A549 (cell line): ENCODE results near the gene AMZ2. TPM values are rescaled to one million over a fixed set of nuclear protein-coding genes. Genes with fewer than 3 reads are reported as not detected.
"Not testable (repeated sequence)": the region's sequence is repeated elsewhere in the genome, so short reads cannot be mapped to it uniquely, and the experiment has no call there.

Experiments
- ATAC-seq, 2 experiments: fragments of 200-7000 bp in 1 of 2; fragments of >200 bp in 1 of 2; cut with Nextera tagmentation in 1 of 2; cut with Tn5 transposase in 1 of 2; 3 replicates each; pipeline versions ENCODE4 v1.8.0 to v1.9.1; 2018 to 2020; ENCODE audit warnings: mild to moderate bottlenecking in 1 of 2, moderate library complexity in 1 of 2
- CTCF ChIA-PET: fragments of 300-600 bp; sonication (Branson Sonifier 250); formaldehyde crosslinking; extraction: SDS; loops from one replicate; lab custom pipeline; 2021; ENCODE audit warnings: antibody characterized with exemption, inconsistent platforms; lab: Yijun Ruan, JAX
- POLR2A ChIA-PET: fragments of 350-600 bp; formaldehyde crosslinking; extraction: SDS; loops from one replicate; lab custom pipeline; 2021; ENCODE audit warnings: antibody characterized with exemption, inconsistent platforms; lab: Yijun Ruan, JAX
- DNase-seq, 2 experiments: peaks; one replicate each; pipeline versions ENCODE4 v3.0.0 to v3.0.0-alpha.2; 2011 to 2016; ENCODE audit warnings: low read depth in 1 of 2, low spot score in 1 of 2
- FAIRE-seq: peaks from 2 replicates; lab custom pipeline; 2011; peaks lifted over from hg19 to GRCh38; lab: Jason Lieb, UNC
- H3K27ac ChIP-seq, 2 experiments: fragments of >200 bp; sonication (Bioruptor Twin); formaldehyde crosslinking; 3 replicates each; pipeline ENCODE4 v1.5.1; 2016 to 2017
- H3K4me1 ChIP-seq: fragments of >200 bp; sonication (Bioruptor Twin); formaldehyde crosslinking; 3 replicates; pipeline ENCODE4 v1.6.1; 2016
- H3K4me2 ChIP-seq: fragments of >200 bp; sonication (Bioruptor Twin); formaldehyde crosslinking; 3 replicates; pipeline ENCODE4 v1.6.1; 2016
- H3K4me3 ChIP-seq: fragments of >200 bp; sonication (Bioruptor Twin); formaldehyde crosslinking; 3 replicates; pipeline ENCODE4 v1.5.1; 2016
- H3K9me3 ChIP-seq: fragments of >200 bp; sonication (Bioruptor Twin); formaldehyde crosslinking; 3 replicates; pipeline ENCODE4 v1.6.1; 2016
- CEBPB ChIP-seq, 2 experiments: fragments of >200 bp in 1 of 2; sonication (Bioruptor Twin) in 1 of 2; formaldehyde crosslinking in 1 of 2; IDR thresholded peaks; 2 replicates each; pipeline ENCODE4 v1.6.1; 2012 to 2016
- EHF ChIP-seq: fragments of 250-450 bp; sonication (Bioruptor Pico); IDR thresholded peaks from 2 replicates; pipeline ENCODE4 v1.5.0; 2020; ENCODE audit warnings: mild to moderate bottlenecking
- FOSB ChIP-seq: fragments of 250-450 bp; sonication (Bioruptor Pico); IDR thresholded peaks from 2 replicates; pipeline ENCODE4 v1.5.0; 2020; ENCODE audit warnings: mild to moderate bottlenecking, moderate library complexity
- FOXS1 ChIP-seq: fragments of 250-450 bp; sonication (Bioruptor Pico); IDR thresholded peaks from 2 replicates; pipeline ENCODE4 v1.5.0; 2020; ENCODE audit warnings: mild to moderate bottlenecking, moderate library complexity
- HEYL ChIP-seq: fragments of 250-450 bp; sonication (Bioruptor Pico); IDR thresholded peaks from 2 replicates; pipeline ENCODE4 v1.8.0; 2021; ENCODE audit warnings: mild to moderate bottlenecking, moderate library complexity
- HOXA7 ChIP-seq: fragments of 250-450 bp; sonication (Bioruptor Pico); IDR thresholded peaks from 2 replicates; pipeline ENCODE4 v1.5.0; 2020; ENCODE audit warnings: mild to moderate bottlenecking, moderate library complexity
- HOXB13 ChIP-seq: fragments of 250-450 bp; sonication (Bioruptor Pico); IDR thresholded peaks from 2 replicates; pipeline ENCODE4 v1.5.0; 2020; ENCODE audit warnings: low read depth, mild to moderate bottlenecking, moderate library complexity
- HOXB5 ChIP-seq: fragments of 250-450 bp; sonication (Bioruptor Pico); IDR thresholded peaks from 2 replicates; pipeline ENCODE4 v1.5.0; 2020; ENCODE audit warnings: mild to moderate bottlenecking, moderate library complexity
- JUNB ChIP-seq: fragments of >200 bp; sonication (Bioruptor Twin); formaldehyde crosslinking; IDR thresholded peaks from 2 replicates; pipeline ENCODE4 v1.6.1; 2016
- KDM5A ChIP-seq: fragments of 200-600 bp; sonication (generic); IDR thresholded peaks from 2 replicates; pipeline ENCODE4 v1.6.1; 2016; ENCODE audit warnings: antibody characterized with exemption, mild to moderate bottlenecking
- NR3C1 ChIP-seq: fragments of >200 bp; sonication (Bioruptor Twin); formaldehyde crosslinking; IDR thresholded peaks from 3 replicates; pipeline ENCODE4 v1.6.1; 2017
- RCOR1 ChIP-seq: fragments of 150-350 bp; IDR thresholded peaks from 2 replicates; pipeline ENCODE4 v1.6.1; 2014; ENCODE audit warnings: antibody characterized with exemption, low read length, low read depth
- SMC3 ChIP-seq: fragments of >200 bp; sonication (Bioruptor Twin); formaldehyde crosslinking; IDR thresholded peaks from 3 replicates; pipeline ENCODE4 v1.6.1; 2018; ENCODE audit warnings: inconsistent platforms
- TP53 ChIP-seq: fragments of 250-450 bp; sonication (Bioruptor Pico); IDR thresholded peaks from 2 replicates; pipeline ENCODE4 v1.5.0; 2021; ENCODE audit warnings: mild to moderate bottlenecking, moderate library complexity
- ZFP36 ChIP-seq: fragments of 450-650 bp; IDR thresholded peaks from 2 replicates; pipeline ENCODE4 v1.6.1; 2014; ENCODE audit warnings: borderline replicate concordance; ENCODE audit not compliant: partially characterized antibody
- ZNF302 ChIP-seq: fragments of 250-450 bp; sonication (Bioruptor Pico); IDR thresholded peaks from 2 replicates; pipeline ENCODE4 v1.9.0; 2021; ENCODE audit warnings: inconsistent platforms, mild to moderate bottlenecking, moderate library complexity
- WGBS: methylation state at CpG from one replicate; pipeline ENCODE4 v1.1.6; 2017; ENCODE audit errors: missing lambda C conversion rate; 5-methylcytosine and 5-hydroxymethylcytosine counted together
- polyA plus RNA-seq, 4 experiments: library from polyadenylated mRNA; depleted of rRNA in 3 of 4; stranded (reverse); fragments of >200 nt; fragmentation: RNase III in 1 of 4; extraction: RNeasy Plus Mini Kit Qiagen cat#74134 plus additional on column Dnase treatment in 1 of 4; gene quantifications; 2 replicates in 3 of 4; 3 replicates in 1 of 4; pipeline ENCODE4 v1.2.3, GENCODE V29; 2011 to 2017
- TF ChIP-seq, protein P1 (sequence below): fragments of 250-450 bp; sonication (Bioruptor Pico); IDR thresholded peaks from 2 replicates; pipeline ENCODE4 v1.5.0; 2021; ENCODE audit warnings: mild to moderate bottlenecking, moderate library complexity, borderline replicate concordance
- TF ChIP-seq, protein P2 (sequence below): fragments of >200 bp; sonication (Bioruptor Twin); formaldehyde crosslinking; IDR thresholded peaks from 3 replicates; pipeline ENCODE4 v1.6.1; 2016

The AMZ2 gene
- polyA plus RNA-seq, 2 of the 4 experiments (the other 2 are of a cell fraction) = 105 to 201 TPM

DNA sequence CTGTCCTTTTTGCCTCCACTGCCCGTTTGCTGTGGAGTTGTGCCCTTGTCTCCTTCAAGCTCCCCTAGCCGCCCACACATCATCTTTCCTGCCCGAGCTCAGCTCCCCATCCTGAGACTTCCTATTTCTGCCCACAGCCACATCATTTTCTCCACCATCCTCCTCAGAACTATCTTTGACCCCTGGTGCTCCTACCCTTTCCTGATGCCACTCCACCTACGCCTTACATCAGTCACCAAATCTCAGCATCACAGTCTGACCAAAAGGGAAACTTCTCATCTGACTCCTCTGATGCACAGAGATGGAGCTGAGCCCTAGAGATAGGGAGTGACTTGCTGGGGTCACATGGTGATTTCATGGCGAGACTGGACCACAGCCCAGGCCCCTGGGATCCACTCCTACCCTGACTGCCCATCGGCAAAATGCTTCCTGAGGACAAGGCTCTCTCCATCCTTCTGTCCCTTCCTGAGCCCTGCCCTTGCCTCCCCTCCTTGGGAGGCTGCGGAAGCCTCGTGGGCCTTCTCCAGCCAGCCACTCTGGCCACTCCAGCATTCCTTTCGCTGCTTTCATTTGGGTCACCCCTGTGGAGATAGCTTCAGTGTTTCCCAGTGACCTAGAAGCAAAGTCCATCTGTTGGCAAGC lies 19.7 kb upstream of the AMZ2 start:
- H3K27ac ChIP-seq, H3K9me3 ChIP-seq, FAIRE-seq, ATAC-seq, H3K4me2 ChIP-seq, H3K4me3 ChIP-seq, H3K4me1 ChIP-seq, DNase-seq, POLR2A ChIA-PET: not testable (repeated sequence)
- CTCF ChIA-PET = interaction anchor here (1.0 kb wide), 1 partner anchor 10 kb away, joined by 3 read pairs; no protein-coding TSS in a partner anchor
- WGBS = 77% methylated on average over 9 of the region's 9 CpGs

DNA sequence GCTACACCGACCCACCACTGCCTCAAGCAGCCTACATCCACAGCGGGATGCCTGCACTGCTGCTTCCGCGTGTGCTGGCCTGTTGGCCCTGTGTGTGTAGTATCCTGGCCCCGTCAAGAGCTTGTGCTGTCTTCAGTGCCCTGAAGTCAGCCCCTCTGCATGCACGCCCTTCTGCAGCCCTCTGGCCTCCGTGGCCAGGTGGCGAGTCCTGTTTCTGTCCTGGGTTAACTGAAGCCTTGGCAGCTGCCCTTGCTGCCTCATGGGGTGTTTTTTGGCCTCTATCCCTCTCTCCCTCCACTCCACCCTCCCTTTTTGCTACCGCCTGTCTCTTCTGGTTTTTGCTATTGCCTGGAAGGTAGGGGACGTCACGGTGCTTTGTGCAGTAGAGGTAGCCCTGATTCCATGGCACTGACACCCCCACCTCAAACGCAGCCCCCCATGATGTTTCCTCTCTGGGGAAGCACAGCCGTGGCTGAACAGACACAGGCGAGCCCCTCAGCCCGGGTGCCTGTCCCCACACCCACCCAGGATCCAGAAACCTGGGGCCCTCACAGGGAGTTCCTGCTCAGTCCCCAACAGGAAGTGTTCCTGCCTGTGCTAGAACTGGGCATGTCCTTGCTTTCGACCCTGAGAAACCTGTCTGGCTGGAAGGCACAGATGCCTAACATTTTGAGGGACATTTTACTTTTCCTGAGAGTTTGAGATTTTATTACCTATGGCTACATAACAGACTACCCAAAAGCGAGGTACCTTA lies 18.8 kb upstream of the AMZ2 start:
- CTCF ChIA-PET = interaction anchor here (0.6 to 1.0 kb wide), 3 partner anchors 9 to 59 kb away, joined by 3 read pairs; no protein-coding TSS in a partner anchor
- ATAC-seq (peak; percentile 29 to 36; a peak in 3 of 6 replicates), FAIRE-seq (no peak), DNase-seq (no peak)
- H3K4me3 ChIP-seq = no peak overlapping the region
- H3K4me2 ChIP-seq = no peak overlapping the region
- no peaks in the 10 kb centered on the region for H3K9me3 ChIP-seq
- TF ChIP-seq RCOR1 (no peak), HOXB13 (CRISPR knock-in tag) (no peak), FOXS1 (CRISPR knock-in tag) (no peak), FOSB (CRISPR knock-in tag) (no peak)
- TF ChIP-seq, protein P1, sequence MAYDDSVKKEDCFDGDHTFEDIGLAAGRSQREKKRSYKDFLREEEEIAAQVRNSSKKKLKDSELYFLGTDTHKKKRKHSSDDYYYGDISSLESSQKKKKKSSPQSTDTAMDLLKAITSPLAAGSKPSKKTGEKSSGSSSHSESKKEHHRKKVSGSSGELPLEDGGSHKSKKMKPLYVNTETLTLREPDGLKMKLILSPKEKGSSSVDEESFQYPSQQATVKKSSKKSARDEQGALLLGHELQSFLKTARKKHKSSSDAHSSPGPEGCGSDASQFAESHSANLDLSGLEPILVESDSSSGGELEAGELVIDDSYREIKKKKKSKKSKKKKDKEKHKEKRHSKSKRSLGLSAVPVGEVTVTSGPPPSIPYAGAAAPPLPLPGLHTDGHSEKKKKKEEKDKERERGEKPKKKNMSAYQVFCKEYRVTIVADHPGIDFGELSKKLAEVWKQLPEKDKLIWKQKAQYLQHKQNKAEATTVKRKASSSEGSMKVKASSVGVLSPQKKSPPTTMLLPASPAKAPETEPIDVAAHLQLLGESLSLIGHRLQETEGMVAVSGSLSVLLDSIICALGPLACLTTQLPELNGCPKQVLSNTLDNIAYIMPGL (CRISPR knock-in tag) = no peak
- POLR2A ChIA-PET = no interaction called here
- WGBS = 77% methylated on average over 14 of the region's 17 CpGs
- H3K4me1 ChIP-seq = 0 out of 3 replicates have a peak, but pooled peaks cover 4% of the 10 kb centered on the region
- no peak overlapping the region for H3K27ac ChIP-seq

DNA sequence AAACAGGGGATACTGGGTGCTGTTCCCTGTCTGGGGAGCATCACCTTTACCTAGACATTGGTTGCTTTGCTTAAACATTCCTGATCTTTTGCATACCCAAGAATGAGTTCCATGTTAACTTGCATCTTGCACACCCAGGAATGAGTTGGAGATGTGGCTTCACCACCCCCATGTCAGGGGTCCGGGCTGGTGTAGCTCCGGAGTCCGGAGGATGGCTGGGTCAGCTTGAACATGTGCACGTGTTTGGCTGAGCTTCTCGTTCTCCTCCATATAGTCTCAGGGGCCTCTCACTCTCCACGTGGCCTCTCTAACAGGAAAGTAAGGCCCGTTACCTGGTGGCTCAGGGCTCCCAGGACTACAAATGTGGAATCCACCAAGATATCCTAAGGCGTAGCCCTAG lies 18.2 kb upstream of the AMZ2 start:
- H3K4me1 ChIP-seq = 0 out of 3 replicates have a peak, but pooled peaks cover 4% of the 10 kb centered on the region

DNA sequence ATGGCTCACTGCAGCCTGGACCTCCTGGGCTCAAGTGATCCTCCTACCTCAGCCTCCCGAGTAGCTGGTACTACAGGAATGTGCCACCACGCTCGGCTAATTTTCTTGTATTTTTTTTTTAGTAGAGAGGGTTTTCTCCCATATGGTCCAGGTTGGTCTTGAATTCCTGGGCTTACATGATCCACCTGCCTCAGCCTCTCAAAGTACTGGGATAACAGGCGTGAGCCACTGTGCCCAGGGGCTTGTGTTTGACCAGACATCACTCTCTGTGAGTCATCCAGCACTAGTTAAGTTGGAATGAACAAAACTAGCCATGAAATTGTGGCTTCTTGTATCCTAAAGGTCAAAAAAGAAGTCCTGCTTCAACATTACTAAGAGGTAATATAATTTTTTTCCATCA lies 16.7 kb upstream of the AMZ2 start:
- WGBS = 83% methylated on average over 4 of the region's 4 CpGs
- H3K4me3 ChIP-seq, H3K4me2 ChIP-seq, ATAC-seq, DNase-seq, POLR2A ChIA-PET, CTCF ChIA-PET, H3K9me3 ChIP-seq, H3K4me1 ChIP-seq, H3K27ac ChIP-seq, FAIRE-seq: not testable (repeated sequence)

More for the DNA sequence above, 18.2 kb upstream of the AMZ2 start:
- 87% methylated on average over 8 of the region's 8 CpGs for WGBS
- no peak overlapping the region for H3K27ac ChIP-seq
- DNase-seq = no peak
- no peak for ATAC-seq
- H3K4me3 ChIP-seq = no peak overlapping the region
- CTCF ChIA-PET = interaction anchor here (0.6 kb wide), 1 partner anchor 59 kb away, joined by 3 read pairs; no protein-coding TSS in a partner anchor
- FAIRE-seq = no peak
- no peak overlapping the region for H3K4me2 ChIP-seq
- POLR2A ChIA-PET = no interaction called here
- no peaks in the 10 kb centered on the region for H3K9me3 ChIP-seq
- TF ChIP-seq, protein P2, sequence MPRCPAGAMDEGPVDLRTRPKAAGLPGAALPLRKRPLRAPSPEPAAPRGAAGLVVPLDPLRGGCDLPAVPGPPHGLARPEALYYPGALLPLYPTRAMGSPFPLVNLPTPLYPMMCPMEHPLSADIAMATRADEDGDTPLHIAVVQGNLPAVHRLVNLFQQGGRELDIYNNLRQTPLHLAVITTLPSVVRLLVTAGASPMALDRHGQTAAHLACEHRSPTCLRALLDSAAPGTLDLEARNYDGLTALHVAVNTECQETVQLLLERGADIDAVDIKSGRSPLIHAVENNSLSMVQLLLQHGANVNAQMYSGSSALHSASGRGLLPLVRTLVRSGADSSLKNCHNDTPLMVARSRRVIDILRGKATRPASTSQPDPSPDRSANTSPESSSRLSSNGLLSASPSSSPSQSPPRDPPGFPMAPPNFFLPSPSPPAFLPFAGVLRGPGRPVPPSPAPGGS = no peak
- TF ChIP-seq FOSB (CRISPR knock-in tag) (no peak), EHF (CRISPR knock-in tag) (no peak), SMC3 (no peak), HOXB5 (CRISPR knock-in tag) (no peak), JUNB (no peak), ZNF302 (CRISPR knock-in tag) (no peak), NR3C1 (no peak), ZFP36 (no peak), HOXB13 (CRISPR knock-in tag) (no peak), KDM5A (no peak), TP53 (CRISPR knock-in tag) (no peak), HOXA7 (CRISPR knock-in tag) (no peak), HEYL (no peak), CEBPB (IDR thresholded peaks at IDR 0.05) (no peak)
